Endothelial cell (in vitro differentiated cells): ENCODE results near the gene KPNA1. TPM values are rescaled to one million over a fixed set of nuclear protein-coding genes. Genes with fewer than 3 reads are reported as not detected.

Source experiments
- DNase-seq: peaks from one replicate; pipeline ENCODE4 v3.0.0; 2021; ENCODE audit warnings: low spot score
- H3K27ac Mint-ChIP-seq: one replicate; pipeline ENCODE4 v1.8.0; 2021; ENCODE audit warnings: mixed read lengths, inconsistent platforms; ENCODE audit not compliant: unreplicated experiment
- H3K27me3 Mint-ChIP-seq: one replicate; pipeline ENCODE4 v1.8.0; 2021; ENCODE audit warnings: mild to moderate bottlenecking, moderate library complexity, mixed read lengths, inconsistent platforms; ENCODE audit not compliant: unreplicated experiment
- H3K36me3 Mint-ChIP-seq: one replicate; pipeline ENCODE4 v1.8.0; 2021; ENCODE audit warnings: mild to moderate bottlenecking, low read depth, mixed read lengths, inconsistent platforms; ENCODE audit not compliant: unreplicated experiment
- H3K4me1 Mint-ChIP-seq: one replicate; pipeline ENCODE4 v1.8.0; 2021; ENCODE audit warnings: mild to moderate bottlenecking, mixed read lengths, inconsistent platforms; ENCODE audit not compliant: unreplicated experiment
- H3K4me3 Mint-ChIP-seq: one replicate; pipeline ENCODE4 v1.8.0; 2021; ENCODE audit warnings: mild to moderate bottlenecking, mixed read lengths, inconsistent platforms; ENCODE audit not compliant: unreplicated experiment
- H3K9me3 Mint-ChIP-seq: one replicate; pipeline ENCODE4 v1.8.0; 2021; ENCODE audit warnings: mixed read lengths, inconsistent platforms; ENCODE audit not compliant: unreplicated experiment
- CTCF ChIP-seq: fragments of 200-600 bp; sonication (generic); IDR thresholded peaks from one replicate; pipeline ENCODE4 v1.5.0; 2021; ENCODE audit warnings: antibody characterized with exemption; ENCODE audit not compliant: unreplicated experiment
- total RNA-seq: library from RNA; stranded (reverse); fragmentation: NEBNext Ultra II Directional; extraction: Animal tissue kit (Norgen Biotek cat#: 25700); gene quantifications from one replicate; pipeline ENCODE4 v1.2.1, GENCODE V29; 2021; ENCODE audit not compliant: unreplicated experiment

The KPNA1 gene
- total RNA-seq, 1 donor from 2014 or later: 87.2 TPM

DNA sequence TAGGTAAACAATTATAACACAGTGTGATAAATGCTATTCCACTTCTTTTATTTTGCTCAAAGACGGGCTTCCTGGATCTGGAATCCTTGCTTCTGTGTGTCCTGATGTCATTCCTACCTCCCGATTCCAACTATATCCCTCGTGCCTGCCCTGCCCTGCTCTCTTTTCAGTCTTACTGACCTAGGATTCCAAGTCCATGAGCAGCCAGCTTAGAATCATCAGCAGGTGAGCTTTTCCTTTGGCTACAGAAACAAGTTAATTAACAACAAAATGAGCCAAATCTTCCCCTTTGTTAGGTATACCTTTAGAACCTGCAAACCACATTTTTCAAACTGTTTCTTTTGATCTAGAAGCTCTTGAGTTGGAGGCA is 21.9 kb upstream of the KPNA1 start:
- Mint-ChIP-seq H3K4me1 (peaks cover 10% of the 10 kb centered on the region), H3K4me3 (no peak overlapping the region), H3K36me3 (no peaks in the 10 kb centered on the region), H3K27me3 (peaks cover 4% of the 10 kb centered on the region), H3K27ac (no peak overlapping the region), H3K9me3 (no peaks in the 10 kb centered on the region)
- DNase-seq: no peak
- no peak for TF ChIP-seq CTCF

GRCh38 chr3:122535964-122536631 is 21.4 kb upstream of the KPNA1 start:
- TF ChIP-seq CTCF: no peak
- Mint-ChIP-seq H3K4me3 (no peak overlapping the region), H3K9me3 (no peaks in the 10 kb centered on the region), H3K27ac (no peak overlapping the region), H3K36me3 (no peaks in the 10 kb centered on the region), H3K27me3 (peaks cover 4% of the 10 kb centered on the region), H3K4me1 (peaks cover 10% of the 10 kb centered on the region)
- no peak for DNase-seq

DNA sequence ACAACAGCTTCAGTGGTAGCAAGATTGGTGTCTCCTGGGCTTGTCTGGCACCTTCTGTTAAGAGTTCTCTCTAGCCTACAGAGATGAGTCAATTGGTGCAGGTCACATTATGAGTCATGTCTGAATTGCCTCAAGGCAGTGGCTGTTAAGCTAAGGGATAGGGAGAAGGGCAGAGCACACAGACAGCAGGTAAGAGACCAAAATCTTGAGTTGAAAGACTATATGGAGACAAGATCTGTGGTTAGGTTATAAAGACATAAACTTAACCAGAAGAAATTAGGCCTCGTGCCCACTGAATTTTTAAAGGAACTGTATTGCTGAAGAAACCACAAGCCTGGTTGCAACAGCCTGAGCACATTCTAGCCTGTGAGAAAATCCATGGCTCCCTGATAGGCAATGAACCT is 19.2 kb upstream of the KPNA1 start:
- H3K27me3 Mint-ChIP-seq: peaks cover 3% of the 10 kb centered on the region
- no peak overlapping the region for H3K27ac Mint-ChIP-seq
- DNase-seq: no peak
- no peaks in the 10 kb centered on the region for H3K9me3 Mint-ChIP-seq
- H3K36me3 Mint-ChIP-seq: no peaks in the 10 kb centered on the region
- H3K4me3 Mint-ChIP-seq: no peak overlapping the region
- H3K4me1 Mint-ChIP-seq: peaks cover 10% of the 10 kb centered on the region
- TF ChIP-seq CTCF: no peak

DNA sequence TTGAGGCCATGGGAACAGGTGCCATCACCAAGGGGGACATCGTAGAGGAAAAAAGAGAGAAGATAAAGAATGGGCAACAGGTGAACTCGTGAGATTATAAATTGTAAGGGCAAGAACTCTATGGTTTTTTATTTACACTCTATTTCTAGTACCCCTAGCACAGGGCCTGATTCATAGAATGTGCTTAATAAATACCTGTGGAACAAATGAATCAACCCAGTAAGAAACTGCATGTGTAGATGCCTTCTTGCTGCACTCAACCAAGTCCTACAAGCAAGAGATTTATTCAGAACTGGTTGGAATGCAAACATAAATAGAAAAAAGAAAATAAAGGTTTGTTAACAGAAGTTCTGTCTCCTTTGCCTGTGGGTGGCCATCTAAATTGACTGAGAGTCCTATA is 18.7 kb upstream of the KPNA1 start:
- Mint-ChIP-seq H3K36me3 (no peaks in the 10 kb centered on the region), H3K4me1 (peaks cover 10% of the 10 kb centered on the region), H3K27ac (no peak overlapping the region), H3K9me3 (no peaks in the 10 kb centered on the region), H3K4me3 (no peak overlapping the region), H3K27me3 (peaks cover 3% of the 10 kb centered on the region)
- no peak for DNase-seq
- no peak for TF ChIP-seq CTCF

DNA sequence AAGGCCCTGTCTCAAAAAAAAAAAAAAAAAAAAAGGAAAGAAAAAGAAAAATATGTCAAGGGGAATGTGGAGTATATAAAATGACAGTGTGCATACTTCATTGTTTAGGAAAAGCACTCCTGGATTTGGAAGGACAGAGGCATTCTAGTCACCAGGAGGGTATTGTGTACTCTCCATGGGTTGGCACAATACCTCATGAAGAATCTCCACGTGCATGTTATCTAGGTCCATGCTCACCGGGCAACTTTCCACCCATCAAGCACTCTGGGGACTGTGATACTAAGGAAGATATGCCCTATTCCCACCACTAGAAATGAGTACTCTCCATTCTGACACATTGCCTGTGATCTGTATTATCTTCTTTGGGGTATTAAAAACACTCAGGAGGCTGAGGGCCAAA is 15.4 kb upstream of the KPNA1 start:
- no peak overlapping the region for H3K4me3 Mint-ChIP-seq
- no peaks in the 10 kb centered on the region for H3K36me3 Mint-ChIP-seq
- no peaks in the 10 kb centered on the region for H3K4me1 Mint-ChIP-seq
- H3K27me3 Mint-ChIP-seq: peaks cover 3% of the 10 kb centered on the region
- no peak for DNase-seq
- no peaks in the 10 kb centered on the region for H3K9me3 Mint-ChIP-seq
- H3K27ac Mint-ChIP-seq: no peak overlapping the region
- no peak for TF ChIP-seq CTCF
